NOMO-1 treated with DMSO at 0.1 percent for 48 hours (cell line): Measurements from ENCODE around the gene GRAMD1C.
"Not testable (repeated sequence)": the region's sequence is repeated elsewhere in the genome, so short reads cannot be mapped to it uniquely, and the experiment has no call there.

Source experiments
- DNase-seq: peaks from one replicate; lab custom pipeline; 2025; ENCODE audit not compliant: unreplicated experiment; lab: John Stamatoyannopoulos, UW

GRAMD1C gene

DNA sequence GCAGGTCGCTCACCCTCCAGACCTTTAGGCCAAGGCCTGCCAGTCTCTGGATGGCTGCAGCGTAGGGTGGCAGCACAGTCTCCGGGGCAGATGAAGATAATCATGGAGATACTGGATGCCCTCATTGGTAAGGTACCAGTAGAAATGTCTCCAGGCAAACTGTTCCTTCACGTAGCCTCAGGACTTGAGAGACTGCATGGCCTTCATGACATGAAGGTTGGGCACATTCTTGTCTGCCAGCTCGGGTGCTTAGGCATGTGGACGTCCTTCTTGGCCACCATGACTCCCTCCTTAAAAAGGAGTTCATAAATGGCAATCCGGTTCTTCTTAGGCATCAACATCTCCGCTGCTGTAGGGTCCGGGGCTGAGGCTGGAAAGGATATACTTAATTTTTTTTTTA lies 11.8 kb downstream of the GRAMD1C start:
- not testable (repeated sequence) for DNase-seq

DNA sequence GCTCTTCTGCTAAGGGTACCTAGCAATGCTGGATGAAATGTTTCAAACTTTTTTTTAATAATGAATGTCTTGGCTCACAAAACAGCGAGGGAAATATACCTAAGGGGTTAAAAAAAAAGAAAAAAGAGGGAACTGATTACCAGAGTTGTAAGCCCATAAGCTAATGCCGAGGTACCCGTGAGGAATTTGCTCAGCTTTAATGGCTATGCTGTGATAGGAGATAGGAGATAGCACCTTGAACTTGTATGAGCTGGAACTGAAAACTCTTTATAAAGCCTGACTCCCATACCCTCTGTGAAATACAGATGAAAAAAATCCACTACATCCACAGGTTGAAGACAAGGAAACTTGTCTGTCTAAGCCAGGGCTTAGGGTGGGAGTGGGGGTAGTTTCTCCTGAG lies 13.9 kb downstream of the GRAMD1C start:
- no peak for DNase-seq

DNA sequence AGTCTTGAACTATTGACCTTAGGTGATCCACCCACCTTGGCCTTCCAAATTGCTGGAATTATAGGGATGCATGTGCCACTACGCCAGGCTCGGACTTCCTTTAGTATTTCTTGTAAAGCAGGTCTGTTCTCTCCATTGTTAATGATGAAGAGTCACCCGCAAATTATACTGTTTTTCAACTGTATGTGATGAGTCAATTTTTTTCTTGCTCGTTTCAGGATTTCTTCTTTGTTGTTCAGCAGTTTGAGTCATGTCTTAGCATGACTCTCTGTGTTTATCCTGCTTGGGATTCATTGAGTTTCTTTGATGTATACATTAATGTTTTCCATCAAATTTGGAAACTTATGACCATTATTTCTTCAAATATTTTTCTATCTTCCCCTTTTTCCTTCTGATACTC lies 28.9 kb downstream of the GRAMD1C start:
- no peak for DNase-seq

DNA sequence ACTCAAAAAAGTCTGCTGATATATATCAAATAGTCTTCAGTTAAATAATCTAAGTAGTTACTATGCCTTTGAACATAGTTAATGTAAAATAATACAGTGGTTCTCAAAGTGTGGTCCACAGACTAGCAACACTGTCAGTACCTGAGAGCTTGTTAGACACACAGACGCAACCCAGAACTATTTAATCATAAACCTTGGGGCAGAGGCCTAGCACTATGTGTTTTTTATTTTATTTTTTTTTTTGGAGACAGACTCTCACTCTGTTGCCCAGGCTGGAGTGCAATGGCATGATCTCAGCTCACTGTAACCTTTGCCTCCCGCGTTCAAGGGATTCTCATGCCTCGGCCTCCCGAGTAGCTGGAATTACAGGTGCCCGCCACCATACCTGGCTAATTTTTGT lies 34.7 kb downstream of the GRAMD1C start:
- DNase-seq, result no peak

DNA sequence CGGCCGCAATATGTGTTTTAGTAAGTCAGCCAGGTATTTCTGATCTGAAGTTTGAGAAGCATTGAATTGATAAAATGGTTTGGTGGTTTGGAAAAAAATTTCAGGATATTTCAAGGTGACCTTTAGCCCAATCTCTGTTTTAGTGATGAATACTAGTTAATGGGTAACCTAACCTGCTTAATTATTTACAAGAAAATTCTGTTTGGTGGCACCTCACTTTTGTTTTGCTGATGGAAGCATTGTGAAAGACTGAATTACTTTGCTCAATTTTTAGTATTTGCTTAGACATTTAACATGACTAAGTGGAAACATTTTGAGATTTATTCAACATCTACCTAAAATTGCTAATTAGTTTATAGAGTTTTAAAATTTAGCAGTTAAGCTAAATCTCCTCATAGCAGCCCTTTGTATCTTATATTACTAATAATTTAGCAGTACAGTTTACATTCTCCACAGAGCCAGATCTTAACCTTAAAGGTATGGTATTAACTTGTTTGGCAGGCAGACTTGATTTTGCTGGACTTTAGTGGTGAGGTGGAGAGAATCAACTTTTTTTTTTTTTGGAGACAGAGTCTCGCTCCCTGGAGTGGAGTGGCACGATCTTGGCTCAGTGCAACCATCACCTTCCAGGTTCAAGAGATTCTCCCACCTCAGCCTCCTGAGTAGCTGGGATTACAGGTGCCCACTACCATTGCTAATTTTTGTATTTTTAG lies 35.4 kb downstream of the GRAMD1C start:
- DNase-seq, result no peak

DNA sequence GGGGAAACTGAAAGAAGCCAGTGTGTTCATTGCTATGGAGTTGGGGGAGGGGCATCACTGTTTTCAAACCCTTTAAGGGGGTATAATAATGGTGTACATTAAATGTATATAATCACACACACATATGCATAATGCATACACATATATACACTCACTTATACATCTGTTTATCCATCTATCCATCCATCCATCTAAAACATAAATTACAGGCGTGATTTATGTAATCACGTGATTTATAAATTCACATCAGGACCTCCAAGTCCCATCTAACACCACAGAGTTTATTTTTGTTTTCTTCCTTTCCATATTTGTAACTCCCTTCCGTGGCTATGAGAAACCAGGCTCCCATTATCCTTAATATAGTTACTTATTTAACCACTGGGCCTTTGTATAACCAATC lies 39.8 kb downstream of the GRAMD1C start:
- DNase-seq, result no peak

DNA sequence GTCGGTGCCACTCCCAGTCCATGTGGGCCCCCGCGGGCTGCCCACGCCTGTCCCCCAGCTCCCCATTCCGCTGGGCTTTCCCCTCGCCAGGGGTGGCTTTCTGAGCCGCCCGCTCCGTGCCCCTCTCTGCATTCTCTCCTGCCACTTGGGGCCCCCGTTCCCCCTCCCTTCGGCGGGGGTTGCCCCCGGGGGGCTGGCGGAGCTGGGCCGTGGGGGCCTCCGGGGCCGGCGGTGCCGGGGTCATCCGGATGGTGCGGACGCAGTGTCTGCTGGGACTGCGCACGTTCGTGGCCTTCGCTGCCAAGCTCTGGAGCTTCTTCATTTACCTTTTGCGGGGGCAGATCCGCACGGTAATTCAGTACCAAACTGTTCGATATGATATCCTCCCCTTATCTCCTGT lies 46.5 kb downstream of the GRAMD1C start:
- DNase-seq, result no peak

DNA sequence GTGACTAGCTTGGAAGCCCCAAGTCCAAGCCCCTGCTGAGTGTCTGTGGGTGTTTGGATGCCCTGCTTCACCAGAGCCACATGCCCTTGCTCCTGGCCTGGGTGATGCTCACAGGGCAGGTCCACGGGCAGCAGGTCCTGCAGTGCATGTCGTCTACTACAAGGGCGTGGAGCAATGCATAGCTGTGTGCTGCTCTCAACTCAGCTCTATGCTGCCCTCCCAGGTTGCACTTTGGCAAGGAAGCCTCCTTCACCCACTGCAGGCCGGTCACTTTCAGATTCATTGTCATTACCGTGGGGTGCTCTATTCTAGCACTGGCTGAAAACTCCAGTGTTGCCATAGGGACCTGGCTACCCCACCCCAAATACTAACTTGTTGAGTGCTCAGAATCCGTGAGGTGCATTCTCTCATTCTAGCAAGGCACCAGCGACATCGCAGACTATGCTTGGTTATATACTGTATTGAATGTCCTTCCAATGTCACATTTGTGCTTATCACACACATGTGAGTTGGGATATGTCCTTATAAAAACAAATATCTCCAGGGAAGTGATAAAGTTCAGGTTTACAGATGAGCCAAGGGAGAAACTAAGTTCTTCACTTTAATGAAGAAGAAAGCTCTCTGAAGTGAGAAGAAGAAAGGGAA lies 51.8 kb downstream of the GRAMD1C start:
- no peak for DNase-seq

DNA sequence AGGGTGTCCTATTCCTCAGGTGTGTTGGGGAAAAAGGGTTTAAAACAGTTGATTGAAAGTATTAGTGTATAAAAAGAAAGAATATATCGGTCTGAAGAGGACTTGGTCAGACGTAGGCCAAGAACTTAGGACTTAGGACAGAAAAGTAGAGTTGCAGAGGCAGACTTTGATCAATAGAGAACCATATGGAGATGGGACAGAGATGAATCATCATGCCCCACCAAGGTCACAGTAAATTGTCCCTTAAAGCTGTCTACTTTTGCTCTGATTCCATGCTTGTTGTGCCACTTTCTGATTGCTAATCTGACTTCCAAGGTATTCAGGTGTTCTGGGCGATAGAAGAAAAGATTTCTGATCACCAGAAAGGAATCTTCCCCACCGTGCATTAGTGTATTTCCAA lies 56.3 kb downstream of the GRAMD1C start:
- DNase-seq, result no peak

DNA sequence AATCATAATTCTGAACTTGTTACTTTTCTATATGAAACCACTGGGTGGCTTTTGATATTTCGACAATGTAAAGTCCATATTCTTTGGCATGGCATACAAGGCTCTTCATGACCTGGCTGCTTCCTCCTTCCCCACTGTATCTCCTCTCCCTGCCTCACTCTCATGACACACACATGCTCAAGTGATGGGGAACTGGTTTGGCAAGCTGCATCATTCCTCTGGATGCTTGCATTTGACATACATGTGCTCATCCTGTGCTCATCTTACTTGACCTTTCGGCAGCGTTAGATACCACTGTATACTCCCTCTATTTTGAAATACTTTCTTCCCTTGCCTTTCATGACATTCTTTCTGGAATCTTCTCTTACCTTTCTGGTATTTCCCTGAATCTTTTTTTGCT lies 57.4 kb downstream of the GRAMD1C start:
- no peak for DNase-seq

DNA sequence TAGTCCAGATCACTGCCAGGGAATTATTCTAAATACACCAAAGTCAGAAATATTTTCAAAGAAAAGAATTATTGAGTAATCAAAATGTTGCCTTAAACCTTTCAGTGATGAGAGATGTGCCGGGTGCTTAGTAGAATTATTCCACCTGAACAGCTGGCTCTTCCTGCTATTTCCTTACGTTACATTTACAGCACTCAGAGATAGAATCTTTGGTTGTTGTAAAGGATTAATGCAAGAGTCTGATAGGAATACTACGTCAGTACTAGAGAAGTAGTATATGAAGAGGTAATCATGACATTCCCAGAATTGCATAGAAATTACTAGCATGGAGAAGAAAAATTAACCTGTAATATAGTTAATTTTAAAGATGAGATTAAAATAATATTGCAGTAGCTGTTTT lies 58.3 kb downstream of the GRAMD1C start:
- DNase-seq, result no peak

DNA sequence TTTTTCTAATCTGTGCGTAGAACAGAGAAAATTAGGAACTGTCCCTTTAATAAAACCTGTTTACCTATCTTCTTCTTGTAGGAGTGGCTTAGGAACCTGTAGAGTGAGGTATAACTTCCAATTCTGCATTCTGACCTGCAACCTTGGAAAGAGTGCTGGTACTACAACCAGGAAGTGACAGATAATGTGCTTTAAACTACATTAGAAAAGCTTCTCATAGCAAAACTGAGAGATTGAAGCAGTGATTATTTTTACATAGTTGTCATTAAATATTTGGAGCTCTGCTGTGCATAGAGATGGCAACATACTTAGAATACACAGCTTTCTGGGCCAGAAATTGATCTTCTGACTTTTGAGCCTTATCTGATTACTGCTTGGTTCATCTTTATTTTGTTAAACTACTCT lies 58.8 kb downstream of the GRAMD1C start:
- no peak for DNase-seq

DNA sequence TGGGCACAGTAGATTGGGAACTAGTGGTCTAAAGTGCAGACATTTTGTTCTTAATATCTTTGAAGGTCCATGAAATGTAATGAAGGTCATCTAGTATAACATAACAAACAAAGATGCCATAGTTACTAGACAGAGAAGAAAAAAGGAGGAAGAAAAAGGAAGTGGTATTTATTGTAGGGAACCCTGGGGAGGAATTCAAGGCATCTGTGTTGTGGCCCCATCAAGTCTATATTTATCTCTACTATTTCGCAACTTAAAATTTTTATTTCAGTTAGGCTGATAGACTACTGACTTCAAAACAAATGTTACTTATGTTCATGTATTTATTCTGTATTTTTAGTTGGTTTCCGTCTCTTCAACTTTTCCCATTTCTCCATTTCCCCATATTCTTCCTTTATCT lies 60.3 kb downstream of the GRAMD1C start:
- DNase-seq, result peak; percentile 76

DNA sequence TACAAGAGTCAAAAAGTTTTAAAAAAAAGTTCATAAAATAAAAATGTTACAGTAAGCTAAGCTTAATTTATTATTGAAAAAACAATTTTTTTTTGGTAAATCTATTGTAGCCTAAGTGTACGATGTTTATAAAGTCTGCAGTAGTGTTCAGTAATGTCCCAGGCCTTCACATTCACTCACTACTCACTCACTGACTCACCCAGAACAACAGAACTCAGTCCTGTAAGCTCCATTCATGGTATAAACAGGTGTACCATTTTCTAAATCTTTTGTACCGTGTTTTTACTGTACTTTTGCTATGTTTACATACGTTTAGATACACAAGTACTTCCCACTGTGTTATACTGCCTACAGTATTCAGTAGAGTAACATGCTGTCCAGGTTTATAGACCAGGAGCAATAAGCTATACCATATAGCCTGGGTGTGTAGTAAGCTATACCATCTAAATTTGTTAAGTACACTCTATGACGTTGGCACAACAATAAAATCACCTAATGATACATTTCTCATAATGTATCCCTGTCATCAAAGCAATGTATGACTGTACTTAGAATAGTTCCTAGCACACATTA lies 68.1 kb downstream of the GRAMD1C start:
- no peak for DNase-seq

DNA sequence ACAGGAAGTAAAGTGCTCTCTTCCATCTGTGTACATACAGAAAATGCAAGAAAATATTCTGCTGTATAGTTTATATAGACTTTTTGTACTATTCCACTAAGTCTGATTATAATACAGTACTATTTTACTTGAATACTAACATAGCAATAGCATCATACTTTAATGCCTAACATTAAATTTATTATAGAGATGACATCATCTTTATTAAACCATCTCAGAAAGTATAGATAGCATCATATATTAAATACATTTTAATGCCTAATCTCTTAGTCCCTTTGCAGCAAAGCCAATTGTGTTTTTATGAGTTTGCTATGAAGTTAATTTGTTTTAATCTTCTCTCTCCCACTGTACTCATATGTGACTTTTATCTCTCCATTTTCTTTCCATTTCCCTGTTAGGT lies 69.5 kb downstream of the GRAMD1C start:
- DNase-seq, result no peak

DNA sequence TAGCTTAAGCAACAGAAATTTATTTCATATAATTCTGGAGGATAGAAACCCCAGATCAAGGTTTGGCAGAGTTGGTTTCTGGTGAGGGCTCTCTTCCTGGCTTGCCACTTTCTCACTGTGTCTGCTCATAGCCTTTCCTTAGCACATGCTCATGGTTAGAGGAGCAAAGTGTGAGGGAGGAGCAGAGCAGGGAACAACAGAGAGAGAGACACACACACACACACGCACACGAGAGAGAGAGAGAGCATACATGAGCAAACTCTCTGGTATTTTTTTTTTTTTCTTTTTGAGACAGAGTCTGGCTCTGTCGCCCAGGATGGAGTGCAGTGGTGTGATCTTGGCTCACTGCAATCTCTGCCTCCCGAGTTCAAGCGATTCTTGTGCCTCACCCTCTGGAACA lies 72.4 kb downstream of the GRAMD1C start:
- no peak for DNase-seq

DNA sequence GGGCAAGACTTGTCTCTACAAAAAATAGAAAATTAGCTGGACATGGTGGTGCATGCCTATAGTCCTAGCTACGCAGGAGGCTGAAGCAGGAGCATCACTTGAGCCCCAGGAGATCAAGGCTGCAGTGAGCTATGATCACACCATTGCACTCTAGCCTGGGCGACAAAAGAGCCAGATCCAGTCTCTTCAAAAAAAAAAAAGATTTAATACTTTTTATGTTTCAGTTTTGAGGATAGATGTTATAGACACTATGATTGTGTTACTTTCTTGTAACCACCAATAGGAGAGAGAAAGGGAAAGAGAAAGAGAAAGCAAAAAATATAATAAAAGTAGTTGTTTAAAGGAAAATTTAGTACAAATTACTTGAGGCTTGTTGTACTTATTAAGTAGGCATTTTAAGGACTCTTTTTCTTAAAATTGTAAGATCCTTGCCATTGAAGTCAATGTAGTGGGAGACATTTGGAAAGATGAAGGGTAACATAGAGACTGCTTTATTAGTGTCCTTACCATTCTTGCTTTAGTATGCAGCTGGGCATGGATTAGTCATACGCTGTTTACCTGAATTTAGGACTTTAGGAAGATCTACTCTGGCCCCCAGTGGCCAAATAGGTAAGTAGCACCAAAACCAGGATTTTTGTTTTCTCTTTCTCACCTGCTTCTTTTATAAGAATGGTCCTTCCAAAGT lies 74.1 kb downstream of the GRAMD1C start:
- DNase-seq, result peak; percentile 63

DNA sequence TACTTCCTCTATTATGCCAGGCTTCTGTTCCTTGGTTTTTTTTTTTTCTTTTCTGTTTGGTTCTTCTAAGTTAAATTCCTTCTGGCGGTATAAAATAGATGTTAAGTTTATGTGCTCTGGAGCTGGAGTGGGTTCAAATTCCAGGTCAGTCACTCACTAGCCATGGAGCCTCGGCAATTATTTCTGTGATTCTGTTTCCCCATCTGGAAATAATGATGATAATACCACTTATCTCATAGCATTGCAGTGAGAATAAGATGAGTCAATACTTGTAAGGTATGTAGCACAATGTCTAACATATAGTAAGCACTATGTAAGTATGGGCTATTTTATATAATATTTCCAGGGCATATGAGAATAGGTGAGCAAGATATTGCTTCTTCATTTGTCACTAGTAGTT lies 76.1 kb downstream of the GRAMD1C start:
- DNase-seq, result no peak

DNA sequence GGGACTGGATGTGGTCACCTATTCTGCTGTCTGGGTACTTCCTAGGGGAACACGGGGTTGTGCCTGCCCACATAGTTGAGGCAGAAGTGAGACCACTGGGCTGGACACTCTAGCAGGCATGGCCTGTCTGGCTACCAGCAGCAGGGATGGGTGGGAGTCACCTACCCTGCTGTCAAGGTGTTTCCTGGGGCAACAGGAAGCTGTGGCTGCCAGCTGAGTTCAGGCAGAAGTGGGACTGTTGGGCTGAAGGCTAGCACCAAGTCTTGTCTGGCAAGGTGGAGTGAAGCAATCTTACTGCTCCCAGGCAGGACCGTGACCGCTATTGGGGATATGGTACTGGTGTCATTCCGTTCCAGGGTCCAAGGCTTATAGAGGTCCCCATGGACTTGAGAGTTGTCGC lies 89.0 kb downstream of the GRAMD1C start:
- DNase-seq, result no peak

DNA sequence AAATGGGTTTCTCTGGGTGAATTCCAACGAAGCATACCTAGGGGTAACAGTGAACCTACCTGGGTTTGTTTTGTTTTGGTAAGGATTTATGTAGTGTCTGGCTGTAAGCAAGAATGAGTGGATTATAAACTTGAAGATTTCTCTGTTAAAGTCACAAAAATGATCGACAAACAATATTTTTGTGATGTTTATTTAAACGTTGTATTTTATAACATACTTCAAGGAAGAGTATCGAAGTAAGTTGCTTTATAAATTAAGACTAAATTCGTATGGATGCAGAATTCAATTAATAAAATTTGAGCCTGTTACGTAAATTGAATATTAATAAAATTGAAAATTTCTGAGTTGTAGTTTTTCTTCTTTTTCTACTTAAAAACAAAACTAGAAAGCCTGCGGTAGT lies 108.2 kb downstream of the GRAMD1C start:
- DNase-seq, result no peak

DNA sequence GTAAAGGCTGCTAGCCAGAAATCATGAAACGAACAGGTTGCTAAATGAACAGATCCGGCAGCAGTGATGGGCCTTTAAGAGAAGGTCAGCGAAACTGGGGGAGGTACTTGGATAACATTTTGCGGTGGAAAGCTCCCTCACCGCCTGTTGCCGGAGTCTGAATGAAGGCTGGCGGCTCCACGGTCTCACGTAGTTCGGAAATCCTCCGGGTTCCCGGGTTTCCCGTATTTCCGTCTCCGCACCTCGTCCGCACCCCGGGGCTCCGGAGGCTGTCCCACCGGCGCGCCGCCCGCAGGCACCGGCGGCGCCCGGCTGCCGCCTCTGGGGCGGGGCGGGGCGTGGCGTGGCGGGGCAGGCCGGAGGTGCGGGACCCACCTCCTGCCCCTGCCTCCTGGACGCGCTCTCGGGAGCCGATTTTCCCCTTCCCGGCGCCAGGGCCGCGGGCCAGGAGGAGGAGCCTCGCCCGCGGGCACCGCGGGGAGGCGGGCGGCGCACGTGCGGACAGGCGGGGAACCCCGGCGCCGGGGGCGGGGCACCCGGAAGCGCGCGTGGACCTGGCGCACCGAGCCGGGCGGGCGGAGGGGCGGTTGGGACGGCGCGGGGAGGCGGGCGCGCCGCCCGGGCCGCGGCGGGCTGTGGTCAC lies 108.9 kb downstream of the GRAMD1C start, which contains the start of gene ZDHHC23:
ZDHHC23 (plus strand) TSS at position 642 of the 643 bp plus-strand sequence. CDS start 790 bp downstream, outside the sequence.
- peak; percentile 49 for DNase-seq
